Measurements from ENCODE around the gene ZNF8.

GRCh38 chr19:58262922-58263296, 15.8 kb upstream of the ZNF8 start:
- TF ChIP-seq CTCF (IDR thresholded peaks at IDR 0.05) (no peak), POLR2A (IDR thresholded peaks at IDR 0.05) (no peak)
